AG09319 (cell line): ENCODE measurements around the gene DIP2C.
"Not testable (repeated sequence)": the region's sequence is repeated elsewhere in the genome, so short reads cannot be mapped to it uniquely, and the experiment has no call there.

ENCODE experiments used
- DNase-seq: peaks from one replicate; pipeline ENCODE4 v3.0.0-alpha.2; 2010; ENCODE audit warnings: low read depth; ENCODE audit errors: extremely low read depth
- TF ChIP-seq, protein P1 (sequence below): IDR thresholded peaks from 2 replicates; pipeline ENCODE4 v1.5.1; 2011; ENCODE audit warnings: low read depth, mild to moderate bottlenecking, inconsistent platforms, low read length, moderate library complexity

Gene DIP2C

DNA sequence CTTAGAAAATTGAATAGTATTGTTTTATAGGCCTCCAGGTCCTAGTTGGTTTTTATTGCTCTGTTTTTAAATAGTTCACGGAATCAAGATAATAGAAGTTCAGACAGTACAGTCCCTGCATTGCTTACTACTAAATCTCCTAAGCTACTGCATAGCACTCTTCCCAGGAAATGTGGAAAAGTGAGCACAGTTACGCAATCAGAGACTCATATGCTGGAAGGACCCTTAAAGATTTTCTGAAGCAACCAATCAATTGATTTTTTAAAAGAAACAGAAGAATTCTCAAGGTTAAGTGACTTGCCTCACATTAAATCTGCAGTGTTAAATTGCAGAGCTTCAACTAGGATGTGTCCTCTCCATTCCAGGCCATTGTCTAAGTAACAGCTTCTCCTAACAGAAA, 23.1 kb upstream of the DIP2C start:
- DNase-seq, result no peak
- TF ChIP-seq, protein P1, sequence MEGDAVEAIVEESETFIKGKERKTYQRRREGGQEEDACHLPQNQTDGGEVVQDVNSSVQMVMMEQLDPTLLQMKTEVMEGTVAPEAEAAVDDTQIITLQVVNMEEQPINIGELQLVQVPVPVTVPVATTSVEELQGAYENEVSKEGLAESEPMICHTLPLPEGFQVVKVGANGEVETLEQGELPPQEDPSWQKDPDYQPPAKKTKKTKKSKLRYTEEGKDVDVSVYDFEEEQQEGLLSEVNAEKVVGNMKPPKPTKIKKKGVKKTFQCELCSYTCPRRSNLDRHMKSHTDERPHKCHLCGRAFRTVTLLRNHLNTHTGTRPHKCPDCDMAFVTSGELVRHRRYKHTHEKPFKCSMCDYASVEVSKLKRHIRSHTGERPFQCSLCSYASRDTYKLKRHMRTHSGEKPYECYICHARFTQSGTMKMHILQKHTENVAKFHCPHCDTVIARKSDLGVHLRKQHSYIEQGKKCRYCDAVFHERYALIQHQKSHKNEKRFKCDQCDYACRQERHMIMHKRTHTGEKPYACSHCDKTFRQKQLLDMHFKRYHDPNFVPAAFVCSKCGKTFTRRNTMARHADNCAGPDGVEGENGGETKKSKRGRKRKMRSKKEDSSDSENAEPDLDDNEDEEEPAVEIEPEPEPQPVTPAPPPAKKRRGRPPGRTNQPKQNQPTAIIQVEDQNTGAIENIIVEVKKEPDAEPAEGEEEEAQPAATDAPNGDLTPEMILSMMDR, result no peak

DNA sequence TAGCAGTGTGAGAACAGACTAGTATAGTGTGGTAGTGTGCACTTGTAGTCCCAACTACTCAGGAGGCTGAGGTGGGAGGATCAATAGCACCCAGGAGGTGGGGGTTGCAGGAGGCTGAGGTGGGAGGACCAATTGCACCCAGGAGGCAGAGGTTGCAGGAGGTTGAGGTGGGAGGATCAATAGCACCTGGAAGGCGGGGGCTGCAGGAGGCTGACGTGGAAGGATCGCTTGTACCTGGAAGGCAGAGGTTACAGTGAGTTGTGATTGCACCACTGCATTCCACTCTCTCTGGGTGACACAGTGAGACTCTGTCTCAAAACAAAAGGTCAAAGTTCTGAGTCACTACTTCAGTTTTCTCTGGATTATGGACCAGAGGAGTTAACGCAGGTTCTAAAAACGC, 22.6 kb upstream of the DIP2C start:
- TF ChIP-seq, protein P1, result no peak
- no peak for DNase-seq

DNA sequence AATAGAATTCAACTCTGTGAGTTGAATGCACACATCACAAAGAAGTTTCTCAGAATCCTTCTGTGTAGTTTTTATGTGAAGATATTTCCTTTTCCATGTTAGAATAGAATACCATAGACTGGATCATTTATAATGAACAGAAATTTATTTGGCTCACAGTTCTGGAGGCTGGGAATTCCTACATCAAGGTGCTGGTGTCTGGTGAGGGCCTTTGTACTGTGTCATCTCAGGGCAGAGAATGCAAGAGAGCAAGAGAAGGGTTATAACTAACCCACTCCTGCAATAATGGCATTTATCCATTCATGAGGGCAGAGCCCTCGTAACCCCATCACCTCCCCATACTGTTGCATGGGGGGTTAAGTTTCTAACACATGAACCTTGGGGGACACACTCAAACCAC, 18.4 kb upstream of the DIP2C start:
- TF ChIP-seq, protein P1, result no peak

DNA sequence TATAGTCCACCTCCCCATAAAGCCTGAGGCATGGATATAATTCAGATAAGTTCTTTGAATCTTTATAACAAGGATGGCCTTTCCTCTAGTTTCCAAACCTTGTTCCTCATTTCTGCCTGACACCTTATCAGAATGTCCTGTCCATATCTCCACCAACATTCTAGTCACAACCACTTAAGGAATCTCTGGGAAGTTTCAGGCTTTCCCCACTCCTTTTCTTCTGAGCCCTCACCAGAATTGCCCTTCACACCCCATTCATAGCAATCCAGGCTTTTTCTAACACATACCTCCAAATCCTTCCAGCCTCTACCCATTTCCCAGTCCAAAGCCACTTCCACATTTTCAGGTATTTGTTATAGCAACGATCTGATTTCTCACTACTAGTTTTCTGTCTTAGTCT, 18.0 kb upstream of the DIP2C start:
- TF ChIP-seq, protein P1, result no peak
- no peak for DNase-seq

More for the DNA sequence above, 18.4 kb upstream of the DIP2C start:
- no peak for DNase-seq

DNA sequence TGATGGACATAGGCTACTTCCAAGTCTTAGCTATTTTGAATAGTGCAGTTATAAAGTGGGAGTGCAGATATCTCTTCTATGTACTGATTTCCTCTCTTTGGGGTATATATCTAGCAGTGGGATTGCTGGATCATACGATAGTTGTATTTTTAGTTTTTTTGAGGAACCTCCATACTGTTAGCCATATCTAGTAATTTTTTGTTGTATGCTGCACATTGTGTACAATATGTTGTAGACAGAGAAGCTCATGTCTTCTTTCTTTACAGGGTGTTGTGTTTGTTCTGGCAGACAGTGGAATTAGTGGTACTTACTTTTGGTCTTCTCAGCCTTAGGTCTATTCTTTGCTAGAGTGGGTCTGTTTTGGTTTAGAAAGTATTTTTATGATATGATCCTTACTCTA, 13.7 kb upstream of the DIP2C start:
- DNase-seq, result no peak
- TF ChIP-seq, protein P1, result no peak

DNA sequence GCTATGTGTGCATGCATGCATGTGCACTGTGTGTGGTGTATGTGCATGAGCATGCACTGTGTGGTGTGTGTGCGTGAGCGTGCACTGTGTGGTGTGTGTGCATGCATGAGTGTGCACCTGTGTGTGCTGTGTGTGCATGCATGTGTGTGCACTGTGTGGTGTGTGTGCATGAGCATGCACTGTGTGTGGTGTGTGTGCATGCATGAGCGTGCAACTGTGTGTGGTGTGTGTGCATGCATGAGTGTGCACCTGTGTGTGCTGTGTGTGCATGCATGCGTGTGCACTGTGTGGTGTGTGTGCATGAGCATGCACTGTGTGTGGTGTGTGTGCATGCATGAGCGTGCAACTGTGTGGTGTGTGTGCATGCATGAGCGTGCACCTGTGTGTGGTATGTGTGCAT, 10.7 kb upstream of the DIP2C start:
- not testable (repeated sequence) for DNase-seq

DNA sequence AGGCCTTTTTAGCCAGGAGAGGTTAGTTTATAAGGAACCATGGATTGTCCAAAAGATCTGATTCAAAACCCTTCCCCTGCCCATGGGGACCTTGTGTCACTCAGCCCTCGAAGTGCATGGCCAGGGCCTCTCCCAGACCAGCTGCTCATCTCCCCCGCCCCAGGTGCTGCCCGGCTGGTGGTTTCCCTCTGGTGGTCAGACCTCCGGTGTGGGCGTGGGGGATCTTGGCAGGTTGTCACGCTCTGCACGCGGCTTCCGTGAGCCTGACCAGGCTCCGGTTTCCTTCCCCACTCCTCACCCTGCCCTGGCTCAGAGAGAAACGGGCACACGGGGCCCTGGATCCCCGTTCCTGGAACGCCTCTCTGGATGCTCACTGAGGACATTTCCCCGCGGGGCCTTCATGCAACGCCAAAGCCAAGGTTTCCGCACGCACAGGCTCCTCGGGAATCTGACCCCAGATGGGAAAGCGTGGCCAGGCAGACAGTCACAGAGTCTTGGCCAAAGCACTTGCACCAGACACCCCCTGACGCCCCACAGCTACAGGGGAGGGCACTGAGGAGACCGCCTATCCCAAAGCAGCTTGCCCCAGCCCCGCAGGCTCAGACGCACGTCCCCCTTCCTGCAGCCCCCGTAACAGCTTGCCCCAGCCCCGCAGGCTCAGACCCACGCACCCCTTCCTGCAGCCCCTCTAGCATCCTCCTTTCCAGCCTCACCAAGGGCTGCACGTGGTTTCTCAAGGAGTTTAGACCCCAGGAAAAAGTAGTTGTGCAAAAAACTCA, 7.8 kb upstream of the DIP2C start:
- no peak for DNase-seq
- TF ChIP-seq, protein P1, result no peak

DNA sequence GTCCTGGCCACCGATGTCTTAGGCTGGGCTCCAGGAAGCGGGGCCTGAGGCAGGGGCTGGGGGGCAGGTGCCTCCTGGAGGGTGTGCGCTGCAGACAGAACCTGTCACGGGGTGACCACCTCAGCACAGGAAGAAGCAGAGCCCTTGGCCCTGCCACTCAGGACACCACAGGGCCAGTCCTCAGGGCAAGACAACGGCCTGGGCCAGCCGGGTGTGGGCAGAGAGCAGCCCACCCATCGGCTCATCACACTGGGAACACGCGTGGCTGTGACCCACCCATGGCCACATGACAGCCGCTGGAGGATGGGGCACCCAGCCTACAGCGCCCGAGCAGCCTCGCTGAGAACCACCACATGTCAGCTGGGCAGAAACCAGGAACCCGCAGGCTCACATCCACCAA, 5.9 kb upstream of the DIP2C start:
- no peak for DNase-seq
- TF ChIP-seq, protein P1, result no peak
